Right renal cortex interstitium (tissue), 3 donors: ENCODE results near the gene TRMU. TPM values are rescaled to one million over a fixed set of nuclear protein-coding genes. Genes with fewer than 3 reads are reported as not detected.

Source experiments
- DNase-seq, 3 donors: peaks; one replicate each; pipeline ENCODE4 v3.0.0-alpha.2; 2013; ENCODE audit warnings: low read depth in 3 of 3, low spot score in 2 of 3
- polyA plus RNA-seq, 3 donors: library from polyadenylated mRNA; unstranded; fragments of 120-200 nt; gene quantifications; one replicate each; pipeline ENCODE4 v1.2.1, GENCODE V29; 2013; ENCODE audit not compliant: insufficient read length in 3 of 3

The TRMU gene, protein sequence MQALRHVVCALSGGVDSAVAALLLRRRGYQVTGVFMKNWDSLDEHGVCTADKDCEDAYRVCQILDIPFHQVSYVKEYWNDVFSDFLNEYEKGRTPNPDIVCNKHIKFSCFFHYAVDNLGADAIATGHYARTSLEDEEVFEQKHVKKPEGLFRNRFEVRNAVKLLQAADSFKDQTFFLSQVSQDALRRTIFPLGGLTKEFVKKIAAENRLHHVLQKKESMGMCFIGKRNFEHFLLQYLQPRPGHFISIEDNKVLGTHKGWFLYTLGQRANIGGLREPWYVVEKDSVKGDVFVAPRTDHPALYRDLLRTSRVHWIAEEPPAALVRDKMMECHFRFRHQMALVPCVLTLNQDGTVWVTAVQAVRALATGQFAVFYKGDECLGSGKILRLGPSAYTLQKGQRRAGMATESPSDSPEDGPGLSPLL
- polyA plus RNA-seq = 10 to 100 TPM; 40.7 to 45.8 (median 43.6) TPM

DNA sequence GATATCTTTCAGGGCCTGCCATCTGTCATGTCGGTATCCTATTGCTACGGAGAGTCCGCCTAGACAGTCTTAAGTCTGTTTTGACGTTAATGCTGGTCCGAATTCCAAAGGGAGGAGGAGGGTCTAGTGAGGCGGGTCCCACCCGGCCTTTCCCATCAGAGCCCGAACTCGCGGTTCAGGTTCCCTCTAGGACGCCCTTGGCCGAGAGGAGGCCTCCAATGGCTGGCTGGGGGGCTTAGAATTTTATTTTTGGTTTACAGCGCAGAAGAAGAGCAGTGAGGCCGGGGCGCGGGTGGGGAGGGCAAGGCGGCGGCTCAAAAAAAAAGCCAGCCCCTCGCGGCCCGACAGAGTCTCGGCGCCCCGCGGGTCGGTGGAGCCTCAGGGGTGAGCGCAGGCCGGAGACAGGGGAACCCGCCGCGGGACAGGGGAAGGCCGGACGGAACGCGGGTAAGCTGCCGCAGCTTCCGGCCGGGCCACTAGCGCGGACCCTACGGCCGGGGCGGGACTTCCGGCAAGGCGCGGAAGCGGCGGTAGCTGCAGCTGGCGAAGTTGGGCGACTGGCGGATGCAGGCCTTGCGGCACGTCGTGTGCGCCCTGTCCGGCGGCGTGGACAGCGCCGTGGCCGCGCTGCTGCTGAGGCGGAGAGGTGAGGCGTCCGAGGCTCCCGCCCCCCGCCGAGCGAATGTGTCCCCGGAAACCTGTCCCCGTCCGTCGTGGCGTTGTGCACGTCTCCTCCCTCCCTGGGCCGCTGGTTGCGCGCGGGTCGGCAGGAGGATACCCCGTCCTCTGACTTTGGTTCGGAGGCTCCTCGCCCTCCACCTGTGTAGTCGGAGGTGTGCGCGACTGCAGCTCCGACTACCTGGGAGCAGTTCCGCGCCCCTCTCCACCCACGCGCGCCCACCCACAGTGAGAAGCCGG, at the start of gene TRMU:
TSS of gene TRMU (plus strand) at position 514 of the 918 bp plus-strand sequence. CDS start at position 565, 51 bp downstream.
- DNase-seq = peak in 2 of 3 donors; percentile 59 to 79

DNA sequence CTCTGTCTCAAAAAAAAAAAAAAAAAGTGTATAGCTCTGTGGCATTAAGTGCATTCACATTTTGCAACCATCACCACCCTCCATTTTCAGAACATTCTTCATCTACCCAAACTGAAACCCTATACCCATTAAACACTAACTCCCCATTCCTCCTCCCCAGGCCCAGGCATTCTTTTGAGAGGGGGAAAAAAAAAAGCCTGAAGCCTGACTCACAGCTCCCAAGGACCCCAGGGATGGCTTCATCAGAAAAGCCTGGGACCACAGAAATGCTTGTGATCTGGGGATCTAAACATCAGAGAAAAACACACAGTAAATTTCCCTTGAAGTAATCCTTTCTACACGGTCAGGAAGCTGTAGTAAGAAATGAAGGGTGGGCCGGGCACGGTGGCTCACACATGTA, 49.5 kb upstream of the TRMU start:
- DNase-seq = no peak

- DNase-seq = no peak
These were observed 48.3 kb upstream of the TRMU start for GRCh38 chr22:46286941-46287872.

GRCh38 chr22:46287873-46288751, 47.4 kb upstream of the TRMU start:
- no peak for DNase-seq

DNA sequence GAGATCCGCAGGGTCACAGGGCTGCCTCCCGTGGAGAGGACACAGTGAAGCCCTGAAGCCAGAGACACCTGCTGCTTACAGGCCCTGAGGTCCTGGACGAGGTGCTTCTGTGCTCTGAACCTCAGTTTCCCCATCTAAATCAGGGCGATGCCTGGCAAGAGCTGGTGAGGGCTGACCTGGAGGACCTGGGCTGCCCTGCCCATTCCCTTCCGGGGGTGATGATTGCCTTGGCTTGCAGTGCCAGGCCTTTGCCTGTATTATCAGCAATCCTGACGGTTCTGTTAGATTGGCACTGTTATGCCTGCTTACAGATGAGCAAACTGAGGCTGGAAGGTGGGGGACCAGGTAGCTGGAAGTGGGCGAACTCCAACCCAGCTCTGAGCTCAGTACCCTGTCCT, 46.7 kb upstream of the TRMU start:
- DNase-seq = no peak

- no peak for DNase-seq
These were observed 46.1 kb upstream of the TRMU start for GRCh38 chr22:46289244-46289891.

DNA sequence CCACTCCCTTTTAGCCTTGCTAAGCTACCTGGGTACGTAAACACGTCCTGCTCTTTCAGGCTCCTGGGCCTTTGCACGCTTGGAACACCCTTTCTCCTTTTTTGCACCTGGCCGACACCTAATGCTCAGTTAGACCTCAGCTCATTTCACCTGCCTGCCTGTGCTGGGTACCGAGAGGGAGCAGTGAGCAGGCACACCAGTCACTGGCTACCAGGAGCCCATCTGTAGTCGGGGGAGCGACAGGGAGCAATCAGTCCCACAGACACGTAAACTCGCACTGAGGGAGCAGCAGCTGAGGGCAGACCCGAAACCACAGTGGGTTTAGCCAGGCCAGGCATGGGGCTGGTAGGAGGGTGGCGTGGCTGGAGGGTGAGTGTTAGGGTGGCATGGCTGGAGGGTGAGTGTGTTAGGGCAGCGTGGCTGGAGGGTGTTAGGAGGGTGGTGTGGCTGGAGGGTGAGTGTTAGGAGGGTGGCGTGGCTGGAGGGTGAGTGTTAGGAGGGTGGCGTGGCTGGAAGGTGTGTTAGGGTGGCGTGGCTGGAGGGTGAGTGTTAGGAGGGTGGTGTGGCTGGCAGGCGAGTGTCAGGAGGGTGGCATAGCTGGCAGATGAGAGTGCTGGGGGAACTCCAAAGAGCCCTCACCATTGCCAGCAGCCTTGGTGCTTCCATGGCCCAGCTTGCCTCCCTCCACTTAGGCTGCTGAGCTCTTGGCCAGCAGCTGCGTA, 45.2 kb upstream of the TRMU start:
- no peak for DNase-seq

- DNase-seq = no peak
These were observed 44.4 kb upstream of the TRMU start for GRCh38 chr22:46290843-46291785.

- no peak for DNase-seq
These were observed 43.3 kb upstream of the TRMU start for GRCh38 chr22:46292173-46292572.

GRCh38 chr22:46292732-46293131, 42.8 kb upstream of the TRMU start:
- DNase-seq = no peak

DNA sequence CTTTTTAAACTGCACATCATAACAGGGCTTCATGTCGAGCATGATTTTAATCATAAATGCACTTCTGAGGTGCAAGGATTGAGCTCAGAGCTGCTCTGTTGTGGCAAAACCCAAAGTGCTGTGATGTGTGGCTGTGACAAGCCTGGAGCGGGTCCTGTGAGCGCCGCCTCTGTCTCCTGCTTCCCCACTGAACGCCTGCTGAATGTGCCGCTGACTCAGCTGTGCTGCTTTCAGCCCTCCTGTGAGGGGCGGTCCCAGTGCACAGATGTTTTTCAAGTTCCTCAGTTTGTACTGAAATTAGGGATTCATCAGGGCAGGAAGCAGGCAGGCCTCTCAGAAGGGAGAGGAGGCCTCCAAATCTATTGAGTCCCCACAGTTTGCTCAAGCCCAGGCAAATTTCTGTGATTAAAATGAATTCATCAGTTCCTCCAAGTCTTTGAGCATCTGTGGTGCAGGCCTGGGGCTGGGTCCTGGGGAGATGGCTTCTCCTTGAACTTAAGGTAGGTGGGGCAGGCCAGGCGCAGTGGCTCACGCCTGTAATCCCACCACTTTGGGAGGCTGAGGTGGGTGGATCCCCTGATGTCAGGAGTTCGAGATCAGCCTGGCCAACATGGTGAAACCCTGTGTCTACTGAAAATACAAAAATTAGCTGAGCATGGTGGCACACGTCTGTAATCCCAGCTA, 41.8 kb upstream of the TRMU start:
- no peak for DNase-seq

- DNase-seq = no peak
These were observed 40.7 kb upstream of the TRMU start for GRCh38 chr22:46294784-46295183.

DNA sequence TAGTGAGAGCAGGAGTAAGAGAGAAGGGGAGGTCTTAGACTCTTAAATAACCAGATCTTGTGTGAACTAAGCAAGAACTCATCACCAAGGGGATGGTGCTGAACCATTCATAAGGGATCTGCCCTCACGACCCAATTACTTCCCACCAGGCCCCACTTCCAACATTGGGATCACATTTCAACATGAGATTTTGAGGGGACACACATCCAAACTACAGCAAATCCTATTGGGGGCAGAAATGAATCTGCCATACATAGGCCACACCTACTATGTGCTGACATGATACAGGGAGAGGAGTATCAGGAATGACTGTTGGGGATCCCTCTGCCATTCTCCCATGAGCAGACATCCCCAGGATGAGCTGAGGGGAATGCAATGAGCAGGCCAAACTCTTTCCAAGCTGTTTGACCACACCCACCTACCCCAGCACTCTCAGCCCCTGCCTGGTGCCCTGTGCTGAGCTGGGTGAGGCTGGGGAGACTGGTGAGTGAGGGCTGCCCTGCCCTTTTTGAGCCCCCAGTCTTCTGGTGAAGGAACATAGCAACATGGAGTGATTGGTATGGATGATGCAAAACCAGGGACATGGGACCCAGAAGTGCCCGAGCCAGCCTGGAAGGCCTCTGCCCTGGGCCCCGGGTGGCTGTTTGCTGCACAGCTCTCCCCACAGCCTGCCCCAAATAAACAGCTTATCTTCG, 40.1 kb upstream of the TRMU start:
- no peak for DNase-seq

- DNase-seq = peak; percentile 94 to 96 (median 96)
These were observed 39.0 kb upstream of the TRMU start, which contains the start of gene GTSE1 for GRCh38 chr22:46296257-46297150. Gene GTSE1 (plus strand): TSS chr22:46296870. CDS start chr22:46297401, 531 bp downstream.
